ENCODE data around the gene TMEM184B. TPM values are rescaled to one million over a fixed set of nuclear protein-coding genes. Genes with fewer than 3 reads are reported as not detected.

TMEM184B gene
- total and polyA plus RNA-seq, 4 donors, result 7.5 to 12.6 (median 9.9) TPM

GRCh38 chr22:38282397-38282796 is 9.6 kb upstream of the TMEM184B start:
- Histone ChIP-seq H3K27me3 (ENCODE audit: control insufficient read depth in 4 of 4, insufficient read depth in 4 of 4, low read length in 3 of 4) (no peaks in the 10 kb centered on the region), H3K9me3 (ENCODE audit: control insufficient read depth in 4 of 4, low read length in 3 of 4) (no peaks in the 10 kb centered on the region), H3K9ac (ENCODE audit: low read depth in 1 of 2, low read length in 2 of 2) (no peak overlapping the region), H3K27ac (ENCODE audit: low read depth in 1 of 2, low read length in 2 of 2) (no peak overlapping the region), H3K4me1 (ENCODE audit: control insufficient read depth in 4 of 4, insufficient read depth in 4 of 4, low read length in 3 of 4) (no peaks in the 10 kb centered on the region), H3K4me3 (ENCODE audit: low read depth in 1 of 3, low read length in 3 of 3) (no peak overlapping the region), H3K36me3 (ENCODE audit: control insufficient read depth in 4 of 4, insufficient read depth in 3 of 4, low read depth in 1 of 4, low read length in 3 of 4) (no peaks in the 10 kb centered on the region)
- DNase-seq (ENCODE audit: low spot score), result no peak
- WGBS, result 90% methylated on average over 9 of the region's 9 CpGs
- TF ChIP-seq, protein P1, sequence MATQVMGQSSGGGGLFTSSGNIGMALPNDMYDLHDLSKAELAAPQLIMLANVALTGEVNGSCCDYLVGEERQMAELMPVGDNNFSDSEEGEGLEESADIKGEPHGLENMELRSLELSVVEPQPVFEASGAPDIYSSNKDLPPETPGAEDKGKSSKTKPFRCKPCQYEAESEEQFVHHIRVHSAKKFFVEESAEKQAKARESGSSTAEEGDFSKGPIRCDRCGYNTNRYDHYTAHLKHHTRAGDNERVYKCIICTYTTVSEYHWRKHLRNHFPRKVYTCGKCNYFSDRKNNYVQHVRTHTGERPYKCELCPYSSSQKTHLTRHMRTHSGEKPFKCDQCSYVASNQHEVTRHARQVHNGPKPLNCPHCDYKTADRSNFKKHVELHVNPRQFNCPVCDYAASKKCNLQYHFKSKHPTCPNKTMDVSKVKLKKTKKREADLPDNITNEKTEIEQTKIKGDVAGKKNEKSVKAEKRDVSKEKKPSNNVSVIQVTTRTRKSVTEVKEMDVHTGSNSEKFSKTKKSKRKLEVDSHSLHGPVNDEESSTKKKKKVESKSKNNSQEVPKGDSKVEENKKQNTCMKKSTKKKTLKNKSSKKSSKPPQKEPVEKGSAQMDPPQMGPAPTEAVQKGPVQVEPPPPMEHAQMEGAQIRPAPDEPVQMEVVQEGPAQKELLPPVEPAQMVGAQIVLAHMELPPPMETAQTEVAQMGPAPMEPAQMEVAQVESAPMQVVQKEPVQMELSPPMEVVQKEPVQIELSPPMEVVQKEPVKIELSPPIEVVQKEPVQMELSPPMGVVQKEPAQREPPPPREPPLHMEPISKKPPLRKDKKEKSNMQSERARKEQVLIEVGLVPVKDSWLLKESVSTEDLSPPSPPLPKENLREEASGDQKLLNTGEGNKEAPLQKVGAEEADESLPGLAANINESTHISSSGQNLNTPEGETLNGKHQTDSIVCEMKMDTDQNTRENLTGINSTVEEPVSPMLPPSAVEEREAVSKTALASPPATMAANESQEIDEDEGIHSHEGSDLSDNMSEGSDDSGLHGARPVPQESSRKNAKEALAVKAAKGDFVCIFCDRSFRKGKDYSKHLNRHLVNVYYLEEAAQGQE (IDR thresholded peaks at IDR 0.05), result no peak
- TF ChIP-seq TAF1 (conservative IDR thresholded peaks at IDR 0.05), result no peak
- TF ChIP-seq, protein P2, sequence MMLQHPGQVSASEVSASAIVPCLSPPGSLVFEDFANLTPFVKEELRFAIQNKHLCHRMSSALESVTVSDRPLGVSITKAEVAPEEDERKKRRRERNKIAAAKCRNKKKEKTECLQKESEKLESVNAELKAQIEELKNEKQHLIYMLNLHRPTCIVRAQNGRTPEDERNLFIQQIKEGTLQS (IDR thresholded peaks at IDR 0.05), result no peak
- TF ChIP-seq SP1 (IDR thresholded peaks at IDR 0.05), result no peak
- no peak for TF ChIP-seq RXRA (IDR thresholded peaks at IDR 0.05)
- no peak for TF ChIP-seq EGR1 (IDR thresholded peaks at IDR 0.05; ENCODE audit: low read depth in 2 of 2)
- no peak for TF ChIP-seq GABPA (IDR thresholded peaks at IDR 0.05 in 1 of 2, conservative IDR thresholded peaks at IDR 0.05 in 1 of 2)
- no peak for TF ChIP-seq FOXA2 (IDR thresholded peaks at IDR 0.05)
- TF ChIP-seq YY1 (IDR thresholded peaks at IDR 0.05), result no peak

DNA sequence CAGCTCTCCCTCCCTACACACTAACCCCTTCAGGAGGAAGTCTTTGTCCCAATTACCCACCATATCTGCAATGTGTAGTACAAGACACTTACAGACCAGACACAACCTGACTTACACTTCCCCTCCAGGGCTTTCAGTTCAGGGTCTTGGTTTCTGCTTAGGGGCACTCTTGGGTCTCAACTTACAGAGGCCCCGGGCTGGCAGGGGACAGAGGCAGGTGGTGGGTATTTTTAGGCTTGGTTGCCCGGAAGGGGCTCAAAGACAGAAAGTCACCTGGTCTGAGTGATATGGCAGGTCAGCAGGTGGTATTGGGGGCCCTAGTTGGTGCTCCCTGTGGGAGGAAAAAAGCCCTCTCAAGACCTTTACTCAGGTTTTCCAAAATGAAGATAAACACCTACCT is 3.4 kb upstream of the TMEM184B start:
- no peak overlapping the region for H3K9ac ChIP-seq (ENCODE audit: low read depth in 1 of 2, low read length in 2 of 2)
- DNase-seq (ENCODE audit: low spot score), result no peak

More for the DNA sequence above, 3.4 kb upstream of the TMEM184B start:
- Histone ChIP-seq H3K9me3 (ENCODE audit: control insufficient read depth in 4 of 4, low read length in 3 of 4) (no peaks in the 10 kb centered on the region), H3K36me3 (ENCODE audit: control insufficient read depth in 4 of 4, insufficient read depth in 3 of 4, low read depth in 1 of 4, low read length in 3 of 4) (peaks cover 0 to under 1% (median 0%) of the 10 kb centered on the region in 4 donors), H3K4me1 (ENCODE audit: control insufficient read depth in 4 of 4, insufficient read depth in 4 of 4, low read length in 3 of 4) (peaks cover 4 to 16% (median 11%) of the 10 kb centered on the region in 4 donors), H3K27me3 (ENCODE audit: control insufficient read depth in 4 of 4, insufficient read depth in 4 of 4, low read length in 3 of 4) (no peaks in the 10 kb centered on the region), H3K27ac (ENCODE audit: low read depth in 1 of 2, low read length in 2 of 2) (no peak overlapping the region), H3K4me3 (ENCODE audit: low read depth in 1 of 3, low read length in 3 of 3) (no peak overlapping the region)
- 72% methylated on average over 2 of the region's 2 CpGs for WGBS
- TF ChIP-seq, protein P2 (IDR thresholded peaks at IDR 0.05), result no peak
- no peak for TF ChIP-seq FOXA1 (IDR thresholded peaks at IDR 0.05)
- TF ChIP-seq, protein P1 (IDR thresholded peaks at IDR 0.05), result no peak
- TF ChIP-seq MAX (IDR thresholded peaks at IDR 0.05), result no peak
- TF ChIP-seq JUND (IDR thresholded peaks at IDR 0.05), result no peak
- no peak for TF ChIP-seq EGR1 (IDR thresholded peaks at IDR 0.05; ENCODE audit: low read depth in 2 of 2)
- no peak for TF ChIP-seq RAD21 (IDR thresholded peaks at IDR 0.05)
- TF ChIP-seq SP1 (IDR thresholded peaks at IDR 0.05), result no peak
- no peak for TF ChIP-seq GABPA (IDR thresholded peaks at IDR 0.05 in 1 of 2, conservative IDR thresholded peaks at IDR 0.05 in 1 of 2)
- no peak for TF ChIP-seq HNF4A (conservative IDR thresholded peaks at IDR 0.05)
- no peak for TF ChIP-seq YY1 (IDR thresholded peaks at IDR 0.05)

Measured in liver (tissue), 9 donors.